Forelimb muscle (tissue), 1 donor: ENCODE measurements around the gene PIP4K2A. TPM values are rescaled to one million over a fixed set of nuclear protein-coding genes. Genes with fewer than 3 reads are reported as not detected.

Experiments used
- DNase-seq: peaks from one replicate; pipeline ENCODE4 v3.0.0-alpha.2; 2013; ENCODE audit warnings: low read depth
- polyA plus RNA-seq: library from polyadenylated mRNA; unstranded; fragments of 120-200 nt; gene quantifications from one replicate; pipeline ENCODE4 v1.2.1, GENCODE V29; 2013; ENCODE audit not compliant: insufficient read length

Gene PIP4K2A
- polyA plus RNA-seq, 1 donor: 17.3 TPM

DNA sequence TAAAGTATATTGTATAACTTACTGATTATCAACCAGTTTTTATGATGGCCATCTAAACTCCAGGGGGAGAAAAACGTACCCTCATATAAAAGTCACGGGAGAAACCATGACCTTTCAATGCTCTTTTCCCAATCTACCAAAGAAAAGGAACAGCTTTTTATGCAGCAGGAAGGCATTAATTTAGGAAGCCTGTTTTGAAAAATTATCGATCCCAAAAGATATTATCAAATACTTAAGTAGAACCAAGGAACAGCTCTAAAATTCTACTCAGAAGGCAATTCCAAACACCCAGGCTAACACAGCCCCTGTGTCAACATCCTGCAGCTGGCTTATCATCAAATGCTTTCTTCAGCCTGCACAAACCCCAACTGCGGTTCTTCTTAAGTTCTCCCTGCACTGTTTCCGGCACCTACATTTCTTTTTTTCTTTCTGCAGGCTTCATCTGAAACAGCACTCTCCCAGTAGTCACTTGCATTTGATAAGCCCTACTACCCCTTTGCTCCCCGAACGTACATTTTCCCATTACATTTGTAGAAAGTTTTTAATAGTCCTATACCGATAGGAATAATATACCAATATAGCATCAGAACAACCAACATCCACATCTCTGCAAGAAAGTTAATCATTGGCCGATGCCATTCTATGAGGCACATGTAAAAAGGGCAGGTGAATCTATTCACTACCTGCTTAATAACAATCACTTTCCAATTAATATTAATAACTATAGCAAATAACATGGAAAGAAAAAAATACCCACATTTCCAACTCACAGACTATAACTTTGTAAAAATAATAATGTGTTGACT is 47.9 kb downstream of the PIP4K2A start:
- no peak for DNase-seq

DNA sequence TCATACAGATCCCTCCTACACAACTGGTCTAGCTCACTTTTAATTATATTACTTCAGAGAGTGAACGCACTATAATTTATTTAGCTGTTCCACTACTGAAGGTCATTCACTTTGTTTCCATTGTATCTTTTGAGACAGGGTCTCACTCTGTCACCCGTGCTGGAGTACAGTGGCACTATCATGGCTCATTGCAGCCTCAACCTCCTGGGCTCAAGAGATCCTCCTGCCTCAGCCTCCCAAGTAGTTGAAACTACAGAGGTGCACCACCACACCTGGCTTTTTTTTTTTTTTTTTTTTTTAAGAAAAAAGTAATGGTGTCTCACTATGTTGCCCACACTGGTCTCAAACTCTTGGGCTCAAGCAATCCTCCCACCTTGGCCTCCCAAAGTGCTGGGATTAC is 49.0 kb downstream of the PIP4K2A start:
- no peak for DNase-seq

DNA sequence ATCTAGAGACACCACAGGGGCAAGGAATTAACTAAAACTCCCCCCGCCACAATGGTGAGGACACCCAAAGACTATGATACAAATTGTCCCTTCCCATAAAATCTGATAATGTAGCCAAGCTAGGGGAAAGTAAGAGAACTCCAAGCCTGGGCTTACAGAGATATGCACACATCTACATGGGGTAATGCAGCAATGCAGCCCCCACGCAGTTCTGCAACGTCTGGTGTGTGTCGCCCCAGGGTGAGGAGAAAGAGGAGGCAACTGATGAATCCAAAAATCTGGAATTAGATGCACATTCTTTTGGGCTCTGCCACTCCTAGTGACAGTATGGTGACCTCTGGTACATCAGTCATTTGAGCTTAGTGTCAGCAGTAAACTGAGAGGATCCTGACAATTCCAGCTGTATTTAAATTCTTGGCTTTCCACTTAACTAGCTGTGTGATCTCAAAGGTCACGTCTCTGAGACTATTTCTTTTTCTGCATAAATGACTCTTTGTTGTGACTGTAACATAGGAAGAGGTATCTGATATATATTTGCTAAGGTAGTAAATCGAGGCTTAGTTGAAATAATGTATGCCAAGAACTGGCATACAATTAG is 51.5 kb downstream of the PIP4K2A start:
- no peak for DNase-seq

GRCh38 chr10:22659866-22660265 is 54.5 kb downstream of the PIP4K2A start:
- DNase-seq: no peak

- DNase-seq: no peak
Measured at GRCh38 chr10:22658745-22659410, 55.5 kb downstream of the PIP4K2A start.

DNA sequence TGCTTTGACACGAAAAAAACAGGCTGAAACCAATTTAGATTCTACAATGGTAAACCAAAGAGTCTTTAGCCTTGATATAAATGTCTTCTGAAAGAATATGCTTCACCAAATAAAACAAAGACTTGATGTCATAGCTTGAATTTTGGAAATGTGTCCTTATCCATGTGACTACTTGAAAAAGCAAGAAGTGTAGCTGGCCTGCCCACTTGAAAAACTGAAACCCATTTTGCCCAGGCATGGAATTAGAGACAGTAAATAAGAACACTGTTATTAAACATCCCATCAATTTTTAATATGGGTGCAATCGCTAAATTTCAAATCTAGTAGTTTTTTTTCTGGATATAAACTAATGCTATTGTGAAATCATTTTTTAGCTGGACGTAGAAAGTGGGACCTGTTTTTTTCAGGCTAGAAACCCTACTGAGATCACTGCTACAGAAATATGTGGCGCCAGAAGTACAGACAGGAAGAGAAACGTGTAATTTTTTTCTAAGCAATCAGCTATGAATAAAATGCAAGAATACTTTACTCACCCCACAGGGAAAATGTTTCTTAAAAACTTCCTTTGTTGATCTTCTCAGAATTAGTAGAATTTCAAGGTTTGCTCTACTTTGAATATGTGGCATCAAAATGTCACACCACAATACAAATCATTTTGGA is 56.7 kb downstream of the PIP4K2A start:
- DNase-seq: no peak

DNA sequence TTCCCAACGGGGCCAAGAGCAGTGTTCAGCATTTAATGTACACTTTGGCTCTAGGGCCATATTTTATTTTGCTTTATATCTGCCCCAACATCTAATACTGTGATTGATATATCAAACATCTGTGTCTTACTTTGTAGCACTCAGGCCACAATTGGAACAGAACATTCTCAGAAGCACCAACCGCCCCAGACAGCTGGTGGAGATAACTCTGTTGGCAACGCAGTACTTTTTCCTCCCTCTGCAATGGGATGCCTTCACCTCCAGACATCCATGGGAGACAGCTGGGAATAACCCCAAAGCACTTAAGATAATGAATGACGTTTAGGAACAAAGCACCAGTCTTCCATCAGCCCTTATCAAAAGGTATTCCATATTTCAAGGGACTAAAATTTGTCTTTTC is 57.4 kb downstream of the PIP4K2A start:
- no peak for DNase-seq

DNA sequence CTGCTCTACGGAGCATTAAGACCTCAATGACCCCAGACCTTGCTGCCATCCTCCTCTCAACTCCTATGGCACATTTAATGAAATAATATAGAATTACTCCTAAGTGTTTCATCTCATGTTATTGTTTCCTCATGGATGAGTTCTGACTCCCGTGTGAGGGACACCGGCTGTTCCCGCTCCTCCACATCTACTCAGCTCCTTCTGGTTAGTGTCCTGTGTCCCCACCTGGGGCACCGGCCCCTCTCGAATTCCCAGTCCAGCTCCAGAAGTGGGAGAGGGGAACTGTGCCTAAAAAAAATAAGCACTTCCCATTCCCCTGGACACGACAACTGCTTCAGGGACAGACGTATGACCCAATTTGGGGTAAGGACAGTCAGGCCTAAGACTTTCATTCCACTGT is 58.3 kb downstream of the PIP4K2A start:
- no peak for DNase-seq

- no peak for DNase-seq
Measured at GRCh38 chr10:22655312-22655981, 58.9 kb downstream of the PIP4K2A start.

DNA sequence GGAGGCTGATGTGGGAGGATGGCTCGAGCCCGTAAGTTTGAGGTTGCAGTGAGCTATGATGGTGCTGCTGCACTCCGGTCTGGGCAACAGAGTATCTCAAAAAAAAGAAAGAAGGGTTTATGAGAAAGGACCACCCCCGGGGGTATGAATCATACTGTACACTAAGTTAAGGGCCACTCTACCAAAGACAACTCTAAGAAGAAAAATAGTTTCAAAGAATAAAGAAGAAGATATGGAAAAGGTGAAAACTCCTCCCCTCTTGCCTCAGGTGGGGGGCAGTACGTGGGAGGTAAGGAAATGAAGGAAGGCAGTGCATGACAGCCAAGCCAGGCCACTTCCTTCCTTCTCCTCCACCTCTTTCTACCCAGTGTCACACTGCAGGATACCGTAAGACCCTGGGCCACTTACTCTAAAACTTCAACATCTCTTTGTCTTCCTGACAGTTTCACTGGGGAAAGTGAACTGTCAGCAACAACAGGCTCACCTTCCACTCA is 61.3 kb downstream of the PIP4K2A start:
- no peak for DNase-seq

- DNase-seq: no peak
Measured at GRCh38 chr10:22651276-22651980, 63.0 kb downstream of the PIP4K2A start.

DNA sequence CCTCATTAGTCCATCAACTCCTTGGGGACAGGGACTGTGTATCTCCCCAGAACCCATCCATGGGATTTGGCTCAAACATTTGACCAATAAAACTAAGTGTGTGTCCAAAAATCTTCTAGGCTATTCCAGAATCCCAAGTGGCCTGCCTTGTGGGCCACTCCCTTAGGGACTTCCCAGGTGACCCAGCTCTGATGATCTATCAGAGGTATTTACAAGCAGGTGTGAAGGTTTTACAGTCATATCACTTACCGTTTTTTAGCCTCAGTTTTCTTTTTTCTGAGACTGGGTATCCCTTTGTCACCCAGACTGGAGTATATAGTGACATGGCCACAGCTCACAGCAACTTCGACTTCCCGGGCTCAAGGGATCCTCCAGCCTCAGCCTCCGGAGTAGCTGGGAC is 64.4 kb downstream of the PIP4K2A start:
- DNase-seq: no peak

- no peak for DNase-seq
Measured at GRCh38 chr10:22649390-22649841, 65.0 kb downstream of the PIP4K2A start.

GRCh38 chr10:22648547-22648961 is 65.8 kb downstream of the PIP4K2A start:
- no peak for DNase-seq

- DNase-seq: no peak
Measured at GRCh38 chr10:22647244-22647643, 67.1 kb downstream of the PIP4K2A start.

DNA sequence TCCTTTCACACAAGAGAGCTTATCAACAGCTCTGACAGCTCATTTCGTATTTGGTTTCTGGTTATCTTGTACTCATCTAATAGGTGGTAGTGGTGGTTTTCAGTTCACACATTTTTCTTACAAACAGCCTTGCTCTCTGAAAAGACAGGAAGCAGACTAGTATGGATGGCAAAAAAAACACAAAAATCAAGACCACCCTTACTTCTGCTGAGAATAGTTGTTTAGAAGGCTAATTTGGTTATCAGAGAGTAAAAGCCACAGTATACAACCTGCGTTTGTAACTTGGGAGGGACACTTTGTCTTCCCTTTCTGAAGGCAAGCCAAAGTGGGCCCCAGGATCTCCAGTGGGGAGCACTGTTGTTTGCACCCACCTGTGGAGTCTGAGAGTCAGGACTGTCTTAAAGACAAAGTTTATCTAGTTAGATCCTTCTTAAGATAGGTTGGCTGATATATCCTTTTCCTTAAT is 68.0 kb downstream of the PIP4K2A start:
- no peak for DNase-seq

DNA sequence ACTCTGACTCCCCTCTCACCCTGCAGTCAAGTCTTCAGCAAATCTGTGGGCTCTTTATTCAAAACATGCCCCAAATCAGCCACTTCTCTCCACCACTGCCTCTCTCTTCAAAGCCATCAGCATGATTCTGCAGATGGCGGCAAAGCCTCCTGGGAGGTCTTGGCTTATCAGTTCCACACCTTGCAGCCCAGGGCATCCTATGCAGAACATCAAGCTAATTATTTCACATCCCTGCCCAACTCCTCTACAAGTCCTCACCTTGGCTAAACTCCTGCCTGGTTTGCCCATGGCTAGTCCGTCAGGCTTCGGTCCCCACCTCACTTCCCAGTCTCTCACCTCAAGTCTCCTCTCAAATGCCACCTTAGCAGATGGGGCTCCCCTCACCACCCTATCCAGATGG is 70.2 kb downstream of the PIP4K2A start:
- no peak for DNase-seq

DNA sequence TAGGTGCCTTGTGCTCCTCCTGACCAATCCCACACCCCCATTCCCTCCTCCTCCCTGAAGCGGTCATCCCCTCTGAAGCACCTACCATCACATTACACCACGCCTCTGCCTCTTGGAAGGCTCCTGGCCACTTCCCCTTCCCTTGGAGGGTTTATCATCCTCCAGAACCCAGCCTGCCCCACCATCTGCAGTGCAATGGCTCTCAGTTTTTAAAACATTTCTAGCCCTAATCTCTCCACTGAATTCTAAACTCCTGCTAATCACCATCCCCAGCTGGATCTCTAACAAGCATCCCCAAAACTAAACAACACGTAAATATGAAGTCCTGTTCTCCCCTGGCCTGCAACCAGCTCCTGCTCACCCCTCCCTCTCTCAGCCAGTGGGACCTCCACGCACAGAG is 70.6 kb downstream of the PIP4K2A start:
- no peak for DNase-seq

GRCh38 chr10:22643116-22643515 is 71.3 kb downstream of the PIP4K2A start:
- no peak for DNase-seq

GRCh38 chr10:22641743-22642142 is 72.6 kb downstream of the PIP4K2A start:
- DNase-seq: no peak

DNA sequence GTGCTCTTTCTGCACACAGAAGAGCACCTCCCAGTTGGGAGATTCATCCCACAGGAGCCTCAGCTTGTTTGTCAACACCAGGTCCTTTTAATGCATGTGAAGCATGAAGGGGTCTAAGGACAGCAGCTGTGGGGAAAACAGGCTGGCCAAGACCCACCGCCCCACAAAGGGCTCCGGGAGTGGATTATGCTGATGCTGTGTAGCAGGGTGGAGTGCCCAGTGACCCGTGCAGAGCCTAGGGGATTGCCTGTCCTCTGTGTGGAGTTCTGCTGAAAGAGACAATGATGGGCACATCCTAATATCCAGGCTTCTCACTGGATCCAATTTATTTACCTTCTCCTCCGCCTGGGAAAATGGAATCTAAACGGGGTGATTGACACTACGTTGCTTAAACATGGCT is 74.0 kb downstream of the PIP4K2A start:
- DNase-seq: no peak
